Measurements from ENCODE around the gene LMX1A. TPM values are rescaled to one million over a fixed set of nuclear protein-coding genes. Genes with fewer than 3 reads are reported as not detected.

Gene LMX1A
- total RNA-seq, 1 donor from 2014 or later, result not detected

- Mint-ChIP-seq H3K4me3 (ENCODE audit: unreplicated experiment) (no peak overlapping the region), H3K36me3 (ENCODE audit: unreplicated experiment) (peaks cover 13% of the 10 kb centered on the region), H3K27me3 (ENCODE audit: unreplicated experiment) (peaks cover 2% of the 10 kb centered on the region), H3K27ac (ENCODE audit: unreplicated experiment) (no peak overlapping the region), H3K9me3 (ENCODE audit: unreplicated experiment) (peaks cover 6% of the 10 kb centered on the region), H3K4me1 (ENCODE audit: low read depth, unreplicated experiment) (no peaks in the 10 kb centered on the region)
- TF ChIP-seq CTCF (IDR thresholded peaks at IDR 0.05; ENCODE audit: partially characterized antibody, unreplicated experiment), result no peak
- DNase-seq, result no peak
These were observed 173.5 kb downstream of the LMX1A start for GRCh38 chr1:165182975-165183374.

GRCh38 chr1:165179306-165179705 lies 177.2 kb downstream of the LMX1A start:
- DNase-seq, result no peak
- Mint-ChIP-seq H3K36me3 (ENCODE audit: unreplicated experiment) (peaks cover 12% of the 10 kb centered on the region), H3K4me3 (ENCODE audit: unreplicated experiment) (no peak overlapping the region), H3K9me3 (ENCODE audit: unreplicated experiment) (peaks cover 8% of the 10 kb centered on the region), H3K27me3 (ENCODE audit: unreplicated experiment) (no peaks in the 10 kb centered on the region), H3K4me1 (ENCODE audit: low read depth, unreplicated experiment) (peaks cover 2% of the 10 kb centered on the region), H3K27ac (ENCODE audit: unreplicated experiment) (no peak overlapping the region)
- TF ChIP-seq CTCF (IDR thresholded peaks at IDR 0.05; ENCODE audit: partially characterized antibody, unreplicated experiment), result no peak

- Mint-ChIP-seq H3K27me3 (ENCODE audit: unreplicated experiment) (no peaks in the 10 kb centered on the region), H3K4me3 (ENCODE audit: unreplicated experiment) (no peak overlapping the region), H3K27ac (ENCODE audit: unreplicated experiment) (no peak overlapping the region), H3K36me3 (ENCODE audit: unreplicated experiment) (no peaks in the 10 kb centered on the region), H3K9me3 (ENCODE audit: unreplicated experiment) (peaks cover 3% of the 10 kb centered on the region), H3K4me1 (ENCODE audit: low read depth, unreplicated experiment) (peaks cover 4% of the 10 kb centered on the region)
- TF ChIP-seq CTCF (IDR thresholded peaks at IDR 0.05; ENCODE audit: partially characterized antibody, unreplicated experiment), result no peak
- peak; percentile 31 for DNase-seq
These were observed 182.0 kb downstream of the LMX1A start for GRCh38 chr1:165174491-165174890.

- no peaks in the 10 kb centered on the region for H3K36me3 Mint-ChIP-seq (ENCODE audit: unreplicated experiment)
- no peak for DNase-seq
- H3K4me3 Mint-ChIP-seq (ENCODE audit: unreplicated experiment), result no peak overlapping the region
- H3K4me1 Mint-ChIP-seq (ENCODE audit: low read depth, unreplicated experiment), result peaks cover 4% of the 10 kb centered on the region
- TF ChIP-seq CTCF (IDR thresholded peaks at IDR 0.05; ENCODE audit: partially characterized antibody, unreplicated experiment), result no peak
- H3K27me3 Mint-ChIP-seq (ENCODE audit: unreplicated experiment), result no peaks in the 10 kb centered on the region
- peaks cover 3% of the 10 kb centered on the region for H3K9me3 Mint-ChIP-seq (ENCODE audit: unreplicated experiment)
- no peak overlapping the region for H3K27ac Mint-ChIP-seq (ENCODE audit: unreplicated experiment)
These were observed 182.7 kb downstream of the LMX1A start for GRCh38 chr1:165173818-165174217.

- no peak for DNase-seq
- TF ChIP-seq CTCF (IDR thresholded peaks at IDR 0.05; ENCODE audit: partially characterized antibody, unreplicated experiment), result no peak
- Mint-ChIP-seq H3K27me3 (ENCODE audit: unreplicated experiment) (no peaks in the 10 kb centered on the region), H3K27ac (ENCODE audit: unreplicated experiment) (no peak overlapping the region), H3K36me3 (ENCODE audit: unreplicated experiment) (no peaks in the 10 kb centered on the region), H3K4me1 (ENCODE audit: low read depth, unreplicated experiment) (peaks cover 4% of the 10 kb centered on the region), H3K4me3 (ENCODE audit: unreplicated experiment) (no peak overlapping the region), H3K9me3 (ENCODE audit: unreplicated experiment) (peaks cover 3% of the 10 kb centered on the region)
These were observed 183.1 kb downstream of the LMX1A start for GRCh38 chr1:165173409-165173808.

All from glutamatergic neuron (in vitro differentiated cells).